Measurements from ENCODE around the gene CCDC85C. TPM values are rescaled to one million over a fixed set of nuclear protein-coding genes. Genes with fewer than 3 reads are reported as not detected.
A peak's percentile ranks its signal among the peaks of the same experiment; 100 is the strongest.

The CCDC85C gene
- total and polyA plus RNA-seq, 3 donors from 2014 or later = 25.6 to 28.3 (median 26.4) TPM

- intact Hi-C loops (cut with DNase I; ENCODE audit: low total_unique reads) = loop anchor here (2.0 kb wide), 1 partner anchor 110 kb away; no protein-coding TSS in a partner anchor
- Histone ChIP-seq H3K36me3 (ENCODE audit: low read depth, missing control alignments) (no peaks in the 10 kb centered on the region), H3K27me3 (no peaks in the 10 kb centered on the region), H3K4me3 (no peak overlapping the region), H3K27ac (no peak overlapping the region), H3K4me1 (peaks cover 22% of the 10 kb centered on the region), H3K9me3 (no peaks in the 10 kb centered on the region)
- DNase-seq = peak; percentile 77
- WGBS, 2 donors = 33 to 57% methylated on average over 6 to 21 of the region's 21 CpGs
- no peak for TF ChIP-seq POLR2A (IDR thresholded peaks at IDR 0.05)
- peak; percentile 91 to 98 (median 95) for TF ChIP-seq CTCF (IDR thresholded peaks at IDR 0.05)
Observed at GRCh38 chr14:99518441-99519346, 85.3 kb downstream of the CCDC85C start.

GRCh38 chr14:99517643-99518381 is 86.2 kb downstream of the CCDC85C start:
- Histone ChIP-seq H3K4me3 (no peak overlapping the region), H3K27ac (no peak overlapping the region), H3K36me3 (ENCODE audit: low read depth, missing control alignments) (no peaks in the 10 kb centered on the region), H3K4me1 (peaks cover 20% of the 10 kb centered on the region), H3K9me3 (no peaks in the 10 kb centered on the region), H3K27me3 (no peaks in the 10 kb centered on the region)
- TF ChIP-seq POLR2A (IDR thresholded peaks at IDR 0.05) (no peak), CTCF (IDR thresholded peaks at IDR 0.05) (no peak)
- intact Hi-C loops (cut with DNase I; ENCODE audit: low total_unique reads) = loop anchor here (2.0 kb wide), 1 partner anchor 111 kb away; no protein-coding TSS in a partner anchor
- DNase-seq = no peak
- 69 to 75% methylated on average over 2 to 15 of the region's 16 CpGs for WGBS, 2 donors

DNA sequence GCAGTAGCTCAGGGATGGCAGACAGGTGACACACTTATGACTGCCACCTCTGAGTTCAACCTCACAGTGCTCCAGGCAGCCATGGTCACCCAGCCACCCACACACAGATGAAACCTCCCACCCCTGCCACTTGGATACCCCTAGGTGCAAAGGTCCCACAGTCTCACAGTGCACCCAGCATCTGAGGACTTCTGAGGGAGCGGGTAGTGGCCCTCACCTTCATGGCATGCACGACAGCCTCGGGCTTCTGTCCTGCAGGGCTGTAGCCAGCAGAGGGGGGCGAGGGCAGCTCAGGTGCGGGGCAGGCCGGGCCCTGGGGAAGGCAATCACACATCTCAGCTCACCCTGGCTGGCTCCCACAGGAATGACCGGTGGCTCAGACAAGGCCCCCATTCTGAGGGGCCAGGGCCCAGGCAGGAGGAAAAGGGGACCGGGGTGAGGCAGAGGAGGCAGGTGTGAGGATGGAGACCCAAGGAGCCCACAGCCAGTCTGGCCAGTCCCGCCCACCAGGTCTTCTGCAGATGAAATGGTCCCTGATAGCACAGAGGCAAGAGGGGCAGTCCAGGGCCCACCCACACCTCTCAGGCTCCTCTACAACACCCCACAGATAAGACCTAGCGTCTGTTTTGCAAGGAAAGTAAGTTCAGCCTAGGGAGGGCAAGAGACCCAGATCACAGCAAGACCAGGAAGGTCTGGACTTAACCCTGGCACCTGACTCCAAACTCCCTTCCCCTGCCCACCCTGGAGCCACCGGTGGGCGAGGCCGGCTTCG is 87.0 kb downstream of the CCDC85C start:
- TF ChIP-seq POLR2A (IDR thresholded peaks at IDR 0.05) = no peak
- no peak for TF ChIP-seq CTCF (IDR thresholded peaks at IDR 0.05)
- intact Hi-C loops (cut with DNase I; ENCODE audit: low total_unique reads) = no loop called here
- H3K4me1 ChIP-seq = peaks cover 25% of the 10 kb centered on the region

DNA sequence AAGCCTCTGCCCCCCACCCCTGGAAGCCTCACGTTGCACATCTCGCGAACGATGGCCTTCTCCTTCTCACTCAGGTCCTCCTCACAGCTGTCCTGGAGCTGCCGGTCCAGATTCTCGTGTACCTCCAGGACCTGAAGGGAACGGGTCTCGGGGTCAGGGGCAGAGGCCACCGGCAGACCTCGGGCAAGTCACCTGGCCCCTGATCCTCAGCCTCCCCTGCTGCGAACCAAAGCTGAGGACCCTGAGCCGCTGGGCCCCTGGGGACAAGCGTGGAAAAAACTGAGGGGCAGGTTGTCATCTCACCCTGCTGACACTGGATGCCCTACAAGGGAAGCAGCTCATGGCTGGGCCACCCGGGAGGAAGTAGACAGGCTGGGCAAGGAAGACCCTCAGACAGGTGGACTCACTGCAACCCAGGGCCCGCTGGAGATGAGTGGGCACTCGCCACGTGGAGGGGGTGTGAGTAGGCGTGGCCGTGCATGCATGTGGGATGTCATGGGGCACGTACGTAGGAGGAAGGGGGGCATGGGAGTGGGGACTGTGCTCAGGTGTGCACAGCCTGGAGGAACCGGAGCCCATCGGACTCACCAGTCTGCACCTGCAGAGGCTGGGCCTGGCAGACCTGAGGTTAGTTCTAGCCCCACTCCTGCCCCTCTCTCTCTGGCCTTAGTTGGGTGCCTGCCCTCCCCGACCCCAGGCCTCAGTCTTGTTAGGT is 87.7 kb downstream of the CCDC85C start:
- H3K27me3 ChIP-seq = no peaks in the 10 kb centered on the region
- no peaks in the 10 kb centered on the region for H3K36me3 ChIP-seq (ENCODE audit: low read depth, missing control alignments)
- DNase-seq = no peak
- H3K27ac ChIP-seq = no peak overlapping the region
- intact Hi-C loops (cut with DNase I; ENCODE audit: low total_unique reads) = no loop called here
- no peak overlapping the region for H3K4me3 ChIP-seq
- TF ChIP-seq CTCF (IDR thresholded peaks at IDR 0.05) (no peak), POLR2A (IDR thresholded peaks at IDR 0.05) (no peak)
- H3K4me1 ChIP-seq = peaks cover 32% of the 10 kb centered on the region
- H3K9me3 ChIP-seq = no peaks in the 10 kb centered on the region
- WGBS, 2 donors = 79 to 85% methylated on average over 18 to 20 of the region's 24 CpGs

More for the DNA sequence above, 87.0 kb downstream of the CCDC85C start:
- no peaks in the 10 kb centered on the region for H3K27me3 ChIP-seq
- 73 to 80% methylated on average over 2 to 12 of the region's 14 CpGs for WGBS, 2 donors
- DNase-seq = no peak
- H3K27ac ChIP-seq = no peak overlapping the region
- H3K9me3 ChIP-seq = no peaks in the 10 kb centered on the region
- no peak overlapping the region for H3K4me3 ChIP-seq
- no peaks in the 10 kb centered on the region for H3K36me3 ChIP-seq (ENCODE audit: low read depth, missing control alignments)

Measured in testis (tissue), 3 donors.